Gastroesophageal sphincter (tissue), 3 donors: ENCODE results near the gene RALGAPA1.

Experiments used
- EP300 ChIP-seq: sonication (generic); formaldehyde crosslinking; IDR thresholded peaks from one replicate; pipeline ENCODE4 v1.6.1; 2017; ENCODE audit warnings: antibody characterized with exemption, mild to moderate bottlenecking
- POLR2A ChIP-seq, 2 donors: fragments of 450-650 bp; IDR thresholded peaks; one replicate each; pipeline ENCODE4 v1.6.1; 2017; ENCODE audit warnings: antibody characterized with exemption in 2 of 2, mild to moderate bottlenecking in 2 of 2, moderate library complexity in 1 of 2
- POLR2AphosphoS5 ChIP-seq: sonication (generic); formaldehyde crosslinking; IDR thresholded peaks from one replicate; pipeline ENCODE4 v1.6.1; 2017; ENCODE audit warnings: antibody characterized with exemption
- TF ChIP-seq, protein P1 (sequence below), 4 experiments: fragments of 200-600 bp in 2 of 4; fragments of 450-650 bp in 2 of 4; sonication (generic) in 1 of 4; IDR thresholded peaks; one replicate each; pipeline ENCODE4 v1.5.1; 2017 to 2019; ENCODE audit warnings: antibody characterized with exemption in 4 of 4, mild to moderate bottlenecking in 2 of 4, moderate library complexity in 2 of 4

DNA sequence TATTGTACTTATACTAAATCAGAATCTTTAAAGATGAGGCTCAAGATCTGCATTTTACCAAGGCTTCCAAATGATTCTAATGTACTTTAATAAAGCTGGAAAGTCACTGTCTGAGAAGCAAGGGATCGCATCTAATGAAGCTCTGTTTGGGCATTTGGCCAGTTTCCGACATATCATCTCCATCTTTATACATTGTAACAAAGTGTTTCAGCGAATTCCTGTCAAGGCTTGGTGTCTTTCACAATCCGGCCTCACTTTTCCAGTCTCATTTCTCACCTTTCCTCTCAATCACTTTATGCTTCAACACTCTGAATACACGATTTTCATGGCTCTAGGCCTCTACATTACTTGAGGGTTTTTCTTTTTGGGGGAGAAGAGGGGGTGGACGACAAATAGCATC, 302.6 kb downstream of the RALGAPA1 start:
- TF ChIP-seq, protein P1, sequence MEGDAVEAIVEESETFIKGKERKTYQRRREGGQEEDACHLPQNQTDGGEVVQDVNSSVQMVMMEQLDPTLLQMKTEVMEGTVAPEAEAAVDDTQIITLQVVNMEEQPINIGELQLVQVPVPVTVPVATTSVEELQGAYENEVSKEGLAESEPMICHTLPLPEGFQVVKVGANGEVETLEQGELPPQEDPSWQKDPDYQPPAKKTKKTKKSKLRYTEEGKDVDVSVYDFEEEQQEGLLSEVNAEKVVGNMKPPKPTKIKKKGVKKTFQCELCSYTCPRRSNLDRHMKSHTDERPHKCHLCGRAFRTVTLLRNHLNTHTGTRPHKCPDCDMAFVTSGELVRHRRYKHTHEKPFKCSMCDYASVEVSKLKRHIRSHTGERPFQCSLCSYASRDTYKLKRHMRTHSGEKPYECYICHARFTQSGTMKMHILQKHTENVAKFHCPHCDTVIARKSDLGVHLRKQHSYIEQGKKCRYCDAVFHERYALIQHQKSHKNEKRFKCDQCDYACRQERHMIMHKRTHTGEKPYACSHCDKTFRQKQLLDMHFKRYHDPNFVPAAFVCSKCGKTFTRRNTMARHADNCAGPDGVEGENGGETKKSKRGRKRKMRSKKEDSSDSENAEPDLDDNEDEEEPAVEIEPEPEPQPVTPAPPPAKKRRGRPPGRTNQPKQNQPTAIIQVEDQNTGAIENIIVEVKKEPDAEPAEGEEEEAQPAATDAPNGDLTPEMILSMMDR (IDR thresholded peaks at IDR 0.05): no peak
- TF ChIP-seq EP300 (no peak), POLR2A (IDR thresholded peaks at IDR 0.05) (no peak), POLR2AphosphoS5 (no peak)
